Fibroblast of skin of right quadriceps (primary cell): ENCODE data around the gene CYP46A1.

Experiments
- DNase-seq: peaks from one replicate; pipeline ENCODE4 v3.0.0-alpha.2; 2013

The CYP46A1 gene

DNA sequence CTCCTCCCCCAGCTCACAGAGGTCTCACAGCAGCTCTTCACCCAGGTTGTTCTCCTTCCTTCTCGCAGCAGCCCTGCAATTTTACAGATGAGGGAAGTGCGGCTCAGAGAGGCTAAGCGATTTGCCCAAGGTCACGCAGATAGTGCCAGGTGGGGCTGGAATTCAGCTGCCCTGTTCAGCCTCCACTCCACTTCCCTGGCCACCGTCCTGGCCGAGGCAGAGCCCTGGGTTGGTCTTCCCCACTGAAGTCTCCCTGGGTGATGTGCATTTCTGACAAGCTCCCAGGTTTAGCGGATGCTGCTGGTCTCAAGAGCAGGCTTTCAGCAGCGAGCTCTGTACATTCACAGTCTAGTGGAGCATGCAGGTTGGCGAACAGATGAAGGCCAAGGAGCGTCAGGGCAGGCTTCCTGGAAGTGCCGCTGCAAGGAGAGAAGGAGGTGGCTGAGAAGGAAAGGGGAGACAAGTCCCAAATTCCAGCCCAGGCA lies 80.2 kb downstream of the CYP46A1 start:
- DNase-seq, result no peak

DNA sequence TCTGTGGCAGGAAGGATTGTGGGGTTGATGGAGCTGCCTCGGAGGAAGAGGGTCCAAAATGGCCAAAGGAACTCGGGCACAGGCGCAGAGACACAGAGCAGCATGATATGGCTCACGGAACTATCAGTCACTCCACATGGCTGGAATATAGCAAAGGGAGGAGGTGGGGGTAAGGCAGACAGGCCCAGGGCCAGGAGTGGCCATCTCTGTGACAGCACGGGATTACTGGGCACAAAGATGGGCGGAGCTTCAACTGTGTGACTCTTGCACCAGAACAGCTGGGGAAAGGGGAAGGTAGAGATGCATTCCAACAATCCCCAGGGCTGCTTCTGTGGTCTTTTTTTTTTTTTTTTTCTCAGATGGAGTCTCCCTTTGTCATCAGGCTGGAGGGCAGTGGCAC lies 84.3 kb downstream of the CYP46A1 start:
- DNase-seq, result peak; percentile 56

DNA sequence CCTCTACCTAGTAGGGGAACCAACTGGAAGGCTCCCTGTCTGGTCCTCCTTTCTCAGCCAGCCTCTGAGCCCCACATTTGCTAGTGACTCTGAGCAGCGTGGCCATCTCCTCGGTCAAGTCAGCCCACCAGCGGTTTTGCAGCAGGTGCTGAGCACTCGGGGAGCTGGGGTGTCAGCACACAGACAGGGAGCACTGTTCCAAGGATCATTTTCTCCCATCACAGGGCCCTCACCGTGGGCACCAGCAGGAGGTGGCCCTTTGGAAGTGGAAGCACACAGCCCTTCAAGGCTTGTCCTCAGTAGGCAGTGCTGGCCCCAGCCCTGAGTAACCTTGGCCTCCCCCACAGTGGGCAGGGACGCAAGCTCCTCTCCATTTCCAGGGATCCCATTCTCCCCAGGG lies 85.0 kb downstream of the CYP46A1 start:
- no peak for DNase-seq

DNA sequence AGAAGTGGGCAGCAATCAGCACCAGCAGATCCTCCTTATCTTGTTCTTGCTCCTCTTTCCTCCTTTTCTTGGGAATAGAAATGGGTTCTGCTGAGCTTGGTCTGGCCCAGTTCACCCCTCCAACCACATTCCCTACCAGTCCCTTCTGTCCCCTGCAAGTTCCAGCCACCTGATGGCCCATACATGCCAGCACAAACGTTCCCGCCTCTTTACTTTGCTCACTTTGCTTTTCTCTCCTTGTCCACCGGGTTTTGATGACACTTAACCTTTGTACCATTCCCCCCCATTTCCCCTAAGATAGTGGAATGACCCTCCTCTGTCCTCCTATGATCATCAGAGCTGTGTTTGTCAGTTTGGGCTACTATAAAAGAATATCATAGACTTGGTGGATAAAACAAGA lies 85.7 kb downstream of the CYP46A1 start:
- DNase-seq, result no peak

DNA sequence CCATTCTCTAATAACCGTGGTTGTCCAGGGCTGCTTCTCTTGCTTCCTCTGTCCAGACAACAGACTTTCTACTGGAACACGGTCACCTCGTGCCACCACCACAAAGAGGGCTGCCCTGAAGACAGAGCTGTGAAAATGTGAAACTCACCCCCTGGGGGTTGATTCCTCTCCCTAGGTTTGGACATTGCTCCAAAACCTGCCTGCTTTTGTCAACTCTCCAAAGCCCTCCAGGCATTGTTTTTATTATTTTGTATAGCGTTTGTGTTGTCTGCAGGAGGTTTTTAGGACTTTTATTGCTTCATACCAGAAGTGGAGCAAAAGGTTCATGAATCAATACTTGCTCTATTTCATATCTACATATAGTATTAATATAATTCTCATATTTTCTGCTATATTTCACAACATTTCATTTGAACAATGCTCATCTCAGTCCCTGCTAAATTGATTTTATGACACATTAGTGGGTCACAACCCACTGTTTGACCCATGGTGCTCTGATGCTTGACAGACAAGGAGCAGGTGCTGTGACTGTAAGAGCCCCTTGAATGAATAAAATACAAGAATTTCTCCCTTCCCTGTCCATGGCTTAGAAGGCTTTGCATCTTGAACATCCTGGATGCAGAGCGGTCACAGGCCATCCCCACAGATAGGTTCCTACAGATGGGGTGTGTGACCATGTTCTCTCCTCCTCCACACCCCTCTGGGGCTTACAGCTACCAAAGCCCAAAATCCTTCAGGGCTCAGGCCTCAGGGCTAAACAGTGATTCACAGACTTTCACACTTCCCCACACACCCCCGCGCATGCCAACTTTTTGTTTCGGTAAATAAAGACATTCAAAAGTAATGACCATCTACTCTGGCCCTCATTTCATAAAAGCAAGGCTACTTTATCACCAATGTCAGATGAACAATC lies 88.5 kb downstream of the CYP46A1 start:
- DNase-seq, result no peak

DNA sequence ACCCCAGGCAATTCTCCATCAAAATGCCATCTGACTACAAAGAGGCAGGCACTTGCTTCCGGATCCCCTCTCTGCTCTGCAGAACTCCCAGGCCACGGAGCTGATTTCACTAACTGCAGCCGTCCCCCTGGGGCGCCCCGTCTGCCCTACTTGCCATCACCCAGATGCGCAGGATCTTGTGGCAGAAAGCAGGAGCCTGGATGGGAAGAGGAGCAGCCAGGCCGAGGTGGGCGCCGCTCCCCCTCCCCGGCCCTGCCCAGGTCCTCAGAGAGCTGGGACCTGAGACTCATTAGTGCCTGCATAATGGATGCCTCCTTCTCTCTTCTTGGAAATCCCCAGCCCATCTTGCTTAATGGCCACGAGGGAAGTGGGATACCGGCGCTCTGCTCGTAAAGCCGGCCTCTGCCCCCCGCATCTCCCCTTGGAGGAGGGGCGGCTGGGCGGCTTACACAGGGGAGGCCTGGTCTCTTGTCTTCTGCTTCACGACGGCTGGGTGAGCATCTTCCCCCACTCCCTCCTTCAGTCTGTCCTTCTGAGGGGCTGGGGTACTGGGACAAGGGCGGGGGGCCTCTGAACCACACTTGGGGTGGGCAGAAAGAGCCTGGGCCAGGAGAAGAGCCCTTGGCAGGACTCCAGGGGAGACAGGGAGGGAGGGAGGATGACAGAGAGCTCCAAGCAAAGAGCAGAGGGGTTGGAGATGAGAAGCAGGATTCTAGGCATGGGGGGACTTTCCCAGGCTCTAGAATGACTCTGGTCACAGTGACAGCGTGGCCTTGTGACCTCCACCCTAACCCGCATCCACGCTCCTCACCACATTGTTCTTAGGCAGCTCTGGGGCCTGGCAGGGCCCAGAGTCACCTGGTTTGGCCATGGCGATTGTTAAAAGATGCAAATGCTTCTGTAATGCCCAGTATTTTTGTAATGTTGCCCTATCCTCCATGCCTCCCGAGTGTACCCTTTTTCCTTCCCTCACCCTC lies 89.7 kb downstream of the CYP46A1 start:
- DNase-seq, result no peak

DNA sequence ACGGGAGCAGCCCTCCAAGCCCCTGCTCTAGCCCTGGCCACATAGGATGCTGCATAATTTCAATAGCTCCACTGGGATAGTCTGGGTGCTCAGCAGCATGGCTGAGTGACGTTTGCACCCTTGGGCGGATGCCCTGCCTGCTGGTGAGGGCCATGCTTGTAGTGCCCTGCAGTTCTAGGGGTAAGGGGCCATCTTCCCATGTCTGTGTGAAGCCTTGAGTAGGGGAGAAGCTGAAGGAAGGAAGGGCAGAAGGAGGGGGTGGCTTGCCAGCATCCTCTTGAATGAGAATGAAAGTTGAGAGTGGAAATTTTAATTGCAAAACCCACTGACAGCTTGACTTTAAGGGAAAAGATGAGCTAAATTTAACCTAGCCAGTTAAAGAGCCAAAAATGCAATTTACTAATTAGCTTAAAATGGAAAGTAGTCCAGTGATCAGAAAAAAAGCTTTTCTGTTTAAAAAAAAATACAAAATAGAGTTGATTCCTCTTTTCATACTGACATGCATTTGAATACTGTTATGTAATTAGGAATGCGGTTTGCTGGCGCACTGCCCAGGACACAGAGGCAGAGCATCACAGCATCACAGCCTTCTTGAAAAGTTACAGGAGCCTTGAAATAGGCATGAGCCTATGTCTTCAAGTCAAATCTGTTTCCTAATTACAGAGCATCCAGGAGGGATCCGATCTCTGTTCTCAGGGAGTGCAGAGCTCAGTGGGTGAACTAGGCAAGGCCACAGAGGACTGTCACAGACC lies 90.6 kb downstream of the CYP46A1 start:
- DNase-seq, result peak; percentile 67

DNA sequence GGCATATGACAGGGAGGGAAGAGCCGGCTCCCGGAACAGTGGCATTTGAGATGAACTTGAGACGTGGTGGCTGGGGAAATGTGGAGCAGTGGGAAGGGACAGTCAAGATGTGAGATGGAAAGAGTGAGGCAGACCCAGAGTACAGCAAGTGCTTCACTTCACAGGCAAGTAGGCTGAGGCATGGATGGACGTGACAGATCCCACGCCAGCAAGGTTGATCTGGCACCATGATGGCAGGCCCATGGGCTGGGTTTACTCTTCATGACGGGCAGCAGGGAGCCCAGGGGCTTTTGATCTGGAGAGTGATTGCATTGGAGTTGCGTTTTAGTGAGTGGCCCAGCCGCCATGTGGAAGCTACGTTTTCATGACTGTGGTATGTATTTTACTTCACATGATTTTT lies 91.3 kb downstream of the CYP46A1 start:
- no peak for DNase-seq
